ENCODE data around the gene ECE2.
A peak's percentile ranks its signal among the peaks of the same experiment; 100 is the strongest.
"Not testable (repeated sequence)": the region's sequence is repeated elsewhere in the genome, so short reads cannot be mapped to it uniquely, and the experiment has no call there.

Gene ECE2

DNA sequence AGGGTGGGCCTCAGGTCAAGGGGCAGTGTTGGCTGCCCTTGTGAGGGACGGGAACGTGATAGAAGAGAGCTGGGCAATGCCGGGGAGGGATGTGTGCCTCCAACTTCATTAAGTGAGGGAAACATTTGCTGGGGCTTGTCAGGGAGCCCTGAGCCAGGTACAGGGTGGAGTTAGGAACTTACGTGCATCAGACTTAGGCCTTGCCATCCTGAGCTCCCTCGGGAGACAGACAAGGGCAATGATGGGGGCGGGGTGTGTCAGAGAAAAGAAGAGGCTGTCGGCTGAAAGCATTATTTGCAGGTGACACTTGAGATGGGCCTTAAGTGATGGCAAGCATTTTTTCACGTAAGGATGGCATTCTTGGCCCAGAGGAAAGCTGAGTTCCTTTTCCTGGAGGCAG is 63.2 kb downstream of the ECE2 start:
- DNase-seq, result peak; percentile 36

DNA sequence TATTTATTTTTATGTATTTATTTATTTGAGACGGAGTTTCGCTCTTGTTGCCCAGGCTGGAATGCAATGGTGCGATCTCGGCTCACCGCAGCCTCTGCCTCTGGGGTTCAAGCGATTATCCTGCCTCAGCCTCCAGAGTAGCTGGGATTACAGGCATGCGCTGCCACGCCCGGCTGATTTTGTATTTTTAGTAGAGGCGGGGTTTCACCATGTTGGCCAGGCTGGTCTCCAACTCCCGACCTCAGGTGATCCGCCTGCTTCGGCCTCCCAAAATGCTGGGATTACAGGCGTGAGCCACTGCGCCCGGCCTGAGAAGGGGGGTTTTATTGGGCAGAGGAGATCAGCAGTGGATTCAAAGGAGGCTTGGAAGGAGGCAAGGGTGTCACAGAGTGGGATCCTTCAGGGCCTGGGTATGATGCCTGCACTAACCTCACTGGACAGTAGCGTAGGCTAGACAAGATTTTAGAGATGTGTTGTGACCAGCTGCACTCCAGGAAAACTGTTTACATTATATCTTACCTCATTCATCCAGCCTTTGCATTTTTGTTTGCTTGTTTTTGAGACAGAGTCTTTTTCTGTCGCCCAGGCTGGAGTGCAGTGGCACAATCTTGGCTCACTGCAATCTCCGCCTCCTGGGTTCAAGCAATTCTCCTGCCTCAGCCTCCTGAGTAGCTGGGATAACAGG is 63.8 kb downstream of the ECE2 start:
- not testable (repeated sequence) for DNase-seq

GRCh38 chr3:184341925-184342324 is 66.1 kb downstream of the ECE2 start:
- DNase-seq, result peak; percentile 96

Measured in NCI-H2029 (cell line).